Putamen (tissue), 1 donor: ENCODE data around the gene SH3PXD2A.
A peak's percentile ranks its signal among the peaks of the same experiment; 100 is the strongest.
"Not testable (repeated sequence)": the region's sequence is repeated elsewhere in the genome, so short reads cannot be mapped to it uniquely, and the experiment has no call there.

Experiments
- DNase-seq: peaks from one replicate; pipeline ENCODE4 v3.0.0-alpha.2; 2016; ENCODE audit warnings: low spot score

Gene SH3PXD2A

DNA sequence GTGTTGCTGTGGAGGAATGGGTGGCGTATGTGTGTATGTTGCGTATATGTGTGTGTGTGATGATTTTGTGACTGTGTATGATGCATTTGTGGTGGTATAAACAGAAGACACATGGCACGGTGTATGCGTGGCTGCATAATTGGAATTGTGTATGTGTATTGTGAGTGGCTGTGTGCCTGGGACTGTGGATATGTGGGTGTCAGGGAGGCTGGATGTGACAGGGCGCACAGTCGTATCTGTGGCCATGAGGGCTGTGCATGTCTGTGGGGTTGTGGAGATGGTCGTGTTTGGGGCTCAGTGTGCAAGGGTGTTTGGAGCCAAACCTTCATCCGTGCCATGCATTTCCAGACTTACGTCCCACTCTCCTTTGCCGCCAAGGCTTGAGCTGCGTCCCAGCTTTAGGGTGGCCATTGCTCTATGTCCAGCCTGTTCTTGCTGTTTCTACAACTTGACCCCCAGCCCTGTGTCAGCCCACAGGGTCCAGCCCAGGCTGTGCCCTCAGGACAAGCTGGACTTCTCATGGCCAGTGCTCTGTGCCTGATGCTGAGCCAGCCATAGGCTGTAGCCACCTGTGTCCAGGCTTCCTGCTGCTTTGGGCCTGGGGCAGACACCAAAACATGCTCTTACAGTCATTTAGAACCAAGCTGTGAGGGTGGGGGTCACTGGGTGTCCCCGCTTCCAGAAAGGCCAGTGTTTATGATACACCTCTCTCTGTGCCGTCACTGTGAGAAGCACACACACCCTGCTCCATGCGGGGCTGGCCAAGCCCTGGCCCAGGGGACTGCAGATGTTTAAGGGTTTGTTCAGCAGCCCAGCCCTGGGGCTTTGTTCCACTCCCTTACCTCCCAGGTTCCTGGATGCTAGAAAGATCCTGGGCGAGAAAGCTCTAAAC is 234.2 kb downstream of the SH3PXD2A start:
- DNase-seq: no peak

GRCh38 chr10:103620352-103620740 is 235.0 kb downstream of the SH3PXD2A start:
- DNase-seq: no peak

DNA sequence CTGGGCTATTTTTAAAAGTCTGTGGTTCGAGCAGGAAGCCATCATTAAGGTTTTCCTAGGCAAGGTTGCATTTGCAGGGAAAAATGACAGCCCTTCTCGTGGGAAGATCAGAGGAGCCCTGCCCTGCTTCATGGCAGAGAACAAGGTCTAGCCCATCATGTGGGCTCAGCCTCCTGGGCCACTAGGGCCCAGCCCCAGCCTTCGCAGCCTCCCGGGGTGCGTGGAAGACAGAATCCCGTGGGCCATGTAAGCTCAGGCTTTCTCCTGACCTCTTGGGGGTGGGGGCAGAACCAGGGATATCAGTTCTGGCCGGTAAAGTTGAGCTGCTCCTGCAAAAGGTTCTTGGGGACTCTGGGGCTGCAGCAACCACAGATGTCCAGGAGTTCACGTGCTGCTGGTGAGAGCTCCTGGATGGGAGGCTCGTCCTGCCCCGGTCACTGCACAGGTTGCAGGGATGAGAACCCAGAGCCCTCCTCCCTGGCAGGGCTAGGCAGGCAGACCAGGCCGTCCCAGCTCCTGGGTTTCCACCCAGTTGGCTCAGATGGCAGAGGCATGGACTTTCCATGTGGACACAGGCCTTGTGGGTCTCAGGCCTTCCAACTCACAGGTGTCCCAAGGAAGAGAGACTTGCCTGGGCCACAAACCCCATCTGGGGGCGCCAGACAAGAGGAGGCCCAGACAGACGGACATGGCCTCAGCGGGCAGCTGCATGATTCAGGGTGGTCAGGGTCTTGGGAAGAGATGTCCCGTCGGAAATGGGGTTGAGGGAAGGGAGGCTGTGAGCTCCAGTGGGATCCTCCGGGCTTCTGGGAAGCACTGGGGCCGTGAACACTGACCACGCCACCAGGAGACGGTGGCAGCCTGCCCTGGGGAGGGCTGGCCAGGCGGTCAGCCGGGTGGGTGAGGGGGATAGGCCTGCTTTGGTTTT is 235.7 kb downstream of the SH3PXD2A start:
- DNase-seq: no peak

DNA sequence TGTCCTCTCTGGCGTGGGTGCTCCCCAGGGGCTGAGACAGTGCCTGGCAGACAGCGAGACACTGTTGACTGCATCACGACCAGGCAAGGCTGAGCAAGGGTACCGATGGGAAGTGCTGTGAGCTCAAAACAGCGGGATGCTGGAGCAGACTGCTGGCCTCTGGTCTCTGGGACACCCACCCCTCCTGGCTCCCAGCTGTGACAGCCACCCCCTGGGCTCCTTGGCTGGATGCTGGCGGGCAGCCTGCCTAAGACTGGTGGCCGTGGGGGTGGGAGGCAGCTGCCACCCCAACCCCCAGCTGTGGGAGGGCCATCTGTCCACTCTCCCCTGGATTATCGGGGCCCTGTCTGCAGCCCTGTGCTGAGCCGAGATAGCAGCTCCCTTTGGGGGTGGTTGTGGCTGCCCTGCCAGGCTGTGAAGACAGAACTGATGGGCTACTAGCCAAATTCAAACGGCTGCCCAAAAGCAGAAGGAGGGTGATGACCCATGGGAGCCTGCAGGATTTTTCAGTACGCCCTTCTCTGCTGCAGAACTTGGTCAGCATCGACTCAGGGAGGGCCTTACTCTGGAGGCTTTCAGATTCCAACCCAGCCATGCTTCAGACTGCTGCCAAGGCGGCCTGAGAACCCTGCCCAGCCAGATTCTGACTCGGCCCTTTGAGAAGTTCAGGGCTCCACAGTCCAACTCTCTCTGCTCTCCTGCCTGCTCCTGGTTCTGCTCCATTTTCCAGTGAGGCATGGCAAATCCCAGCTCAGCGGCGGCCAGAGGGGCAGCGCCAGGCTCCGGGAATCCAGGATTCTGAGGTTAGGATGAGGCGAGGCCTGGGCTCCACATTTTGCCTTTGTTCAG is 236.6 kb downstream of the SH3PXD2A start:
- peak; percentile 74 for DNase-seq

GRCh38 chr10:103617602-103618385 is 237.6 kb downstream of the SH3PXD2A start:
- no peak for DNase-seq

DNA sequence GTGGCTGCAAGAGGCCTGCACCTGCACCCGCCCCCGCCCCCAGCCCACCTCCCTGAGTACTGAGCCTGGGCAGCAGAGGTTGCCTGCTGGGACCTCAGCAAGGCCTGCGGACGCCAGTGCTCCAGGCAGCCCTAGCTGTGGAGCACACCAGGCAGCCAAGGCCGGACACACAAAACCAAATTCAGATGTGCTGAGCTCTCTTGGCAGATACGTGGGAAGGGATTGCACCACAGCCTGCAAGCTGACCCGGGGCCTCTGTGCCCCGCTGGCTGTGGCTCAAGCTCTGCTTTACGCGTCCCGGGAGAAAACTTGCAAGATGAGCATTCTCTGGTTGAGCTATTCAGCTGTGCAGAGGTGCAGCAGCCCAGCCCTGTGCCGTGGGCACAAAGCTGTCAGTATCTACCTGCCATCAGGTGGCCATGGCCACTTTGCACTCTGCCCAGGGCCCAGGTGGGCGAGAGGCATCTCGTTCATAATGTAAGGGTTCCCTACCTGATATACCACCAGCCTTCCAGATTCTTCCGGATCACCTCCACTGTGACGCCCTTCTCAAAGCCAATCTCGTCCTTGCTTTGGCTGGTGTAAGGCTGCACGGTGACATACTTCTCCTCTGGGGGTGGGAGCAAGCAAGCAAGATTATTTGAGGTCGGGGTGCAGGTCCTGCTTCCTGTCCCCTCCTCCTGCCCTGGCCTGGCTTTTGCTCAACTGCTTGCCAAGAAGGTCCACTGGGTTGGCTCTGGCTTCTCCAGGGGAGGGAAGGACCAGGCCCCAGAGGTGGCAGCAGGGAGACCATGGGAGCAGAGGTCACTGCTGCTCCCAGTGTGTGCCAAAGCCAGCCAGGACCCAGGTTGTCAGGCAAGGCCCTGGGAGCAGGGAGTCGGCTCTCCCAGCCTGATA is 238.4 kb downstream of the SH3PXD2A start:
- no peak for DNase-seq

GRCh38 chr10:103614306-103615158 is 240.8 kb downstream of the SH3PXD2A start:
- peak; percentile 68 for DNase-seq

- DNase-seq: no peak
These were observed 241.8 kb downstream of the SH3PXD2A start for GRCh38 chr10:103613616-103614015.

DNA sequence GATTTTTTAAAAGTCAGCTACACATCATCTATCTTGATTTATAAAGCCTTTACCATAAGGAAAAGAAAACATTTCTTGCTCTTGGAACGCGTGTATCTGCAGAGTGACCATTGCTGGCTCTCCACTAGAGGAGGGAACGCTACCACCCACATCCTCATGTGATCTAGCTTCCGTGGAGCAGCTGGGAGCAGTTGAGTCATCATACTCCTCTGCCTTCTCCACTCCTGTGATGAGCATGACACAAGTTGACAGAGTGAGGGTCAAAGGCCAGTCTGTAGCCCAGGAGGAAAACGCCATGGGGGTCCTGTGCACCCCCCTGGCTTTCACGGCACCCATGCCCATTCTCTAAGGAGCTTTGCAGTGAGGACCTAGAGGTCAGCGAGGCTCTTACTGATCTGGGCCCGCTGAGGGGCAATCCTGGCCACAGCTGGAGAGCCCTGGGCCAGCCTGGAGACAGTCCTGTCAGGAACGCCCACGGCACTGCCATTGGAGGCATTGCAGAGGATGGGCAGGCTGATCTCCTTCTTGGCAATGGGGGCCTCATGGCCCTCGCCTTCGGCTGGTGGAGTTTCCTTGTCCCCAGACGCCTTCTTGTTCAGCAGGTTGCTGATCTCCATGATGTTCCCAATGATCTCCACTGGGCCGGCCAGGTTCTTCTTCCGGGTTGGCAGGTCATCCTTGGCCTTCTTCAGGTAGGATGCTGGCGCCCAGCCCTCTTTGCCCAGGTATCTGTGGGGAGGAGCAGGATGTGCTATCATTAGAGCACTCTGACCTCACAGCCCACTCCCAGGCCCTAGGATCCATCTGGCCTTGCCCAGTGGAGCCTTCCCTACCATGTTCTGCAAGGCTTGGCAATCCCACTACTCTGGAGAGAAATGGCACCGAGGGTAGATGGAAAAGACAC is 242.7 kb downstream of the SH3PXD2A start:
- DNase-seq: no peak

- no peak for DNase-seq
These were observed 244.4 kb downstream of the SH3PXD2A start for GRCh38 chr10:103610921-103611511.

DNA sequence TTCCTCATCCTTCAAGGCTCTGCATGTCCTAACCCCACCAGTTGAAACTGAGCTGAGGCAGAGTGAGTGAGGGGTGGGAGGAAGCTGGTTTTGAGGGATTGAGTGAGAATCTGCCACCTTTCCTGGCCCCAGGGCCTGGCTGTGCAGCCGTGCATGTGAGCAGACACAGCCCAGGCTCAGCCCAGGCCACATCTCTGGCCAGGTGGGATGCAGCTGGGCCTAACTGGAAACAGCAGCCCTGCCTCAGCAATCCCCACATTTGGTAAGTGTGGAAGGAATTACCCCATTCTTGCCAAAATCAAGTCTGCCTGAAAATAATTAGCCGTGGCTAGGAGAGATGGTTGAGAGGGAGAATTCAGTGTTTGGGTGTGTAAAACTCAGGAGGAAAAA is 245.3 kb downstream of the SH3PXD2A start:
- no peak for DNase-seq

DNA sequence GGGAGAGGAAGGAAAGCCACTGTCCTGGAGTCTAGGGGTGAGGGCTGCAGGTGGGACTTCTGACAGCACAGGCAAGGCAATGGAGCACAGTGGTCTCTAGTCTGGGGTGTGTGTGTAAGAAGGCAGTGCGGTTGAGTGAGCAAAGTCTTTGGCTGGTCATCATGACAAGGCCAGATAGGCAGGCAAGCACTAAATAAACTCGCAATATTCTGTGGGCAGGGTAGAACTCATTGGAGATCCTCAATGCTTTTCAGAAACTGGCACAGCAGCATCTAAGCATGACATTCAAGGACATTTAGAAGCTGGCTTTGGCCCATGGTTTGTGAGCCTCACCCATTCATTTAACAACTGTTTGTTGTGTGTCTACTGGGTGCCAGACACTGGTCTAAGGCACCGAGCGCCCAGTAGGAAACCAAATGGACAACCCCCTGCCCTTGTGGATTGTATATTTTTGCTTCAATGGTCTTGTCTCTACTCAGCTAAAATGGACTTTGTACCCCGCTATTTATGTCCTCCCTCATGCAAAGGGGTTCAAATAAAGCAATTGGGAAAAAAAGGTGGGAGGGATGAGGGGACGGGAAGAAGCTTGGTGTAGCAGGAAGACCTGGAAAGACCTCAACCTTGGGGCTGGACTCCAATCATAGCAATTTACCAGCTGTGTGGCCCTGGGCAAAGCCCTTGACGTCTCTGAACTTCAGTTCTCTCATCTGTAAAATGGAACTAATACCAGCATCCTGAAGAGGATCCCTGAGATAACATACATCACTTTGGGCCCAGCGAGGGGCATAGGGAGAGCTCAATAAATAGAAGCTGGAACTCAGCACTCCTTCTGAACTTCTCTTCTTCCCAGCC is 245.9 kb downstream of the SH3PXD2A start:
- no peak for DNase-seq

- not testable (repeated sequence) for DNase-seq
These were observed 247.3 kb downstream of the SH3PXD2A start for GRCh38 chr10:103608056-103608455.

GRCh38 chr10:103607051-103607450 is 248.3 kb downstream of the SH3PXD2A start:
- not testable (repeated sequence) for DNase-seq

GRCh38 chr10:103606097-103606438 is 249.3 kb downstream of the SH3PXD2A start:
- not testable (repeated sequence) for DNase-seq

GRCh38 chr10:103605359-103606096 is 249.8 kb downstream of the SH3PXD2A start:
- no peak for DNase-seq
